NK-92 treated with Interleukin-12 subunit alpha and Interleukin-12 subunit beta, amount 100 ng/mL, for 24 hours (cell line): ENCODE measurements around the gene ADAMTS8.

Experiments used
- DNase-seq: peaks from one replicate; lab custom pipeline; 2025; lab: John Stamatoyannopoulos, UW

The ADAMTS8 gene

DNA sequence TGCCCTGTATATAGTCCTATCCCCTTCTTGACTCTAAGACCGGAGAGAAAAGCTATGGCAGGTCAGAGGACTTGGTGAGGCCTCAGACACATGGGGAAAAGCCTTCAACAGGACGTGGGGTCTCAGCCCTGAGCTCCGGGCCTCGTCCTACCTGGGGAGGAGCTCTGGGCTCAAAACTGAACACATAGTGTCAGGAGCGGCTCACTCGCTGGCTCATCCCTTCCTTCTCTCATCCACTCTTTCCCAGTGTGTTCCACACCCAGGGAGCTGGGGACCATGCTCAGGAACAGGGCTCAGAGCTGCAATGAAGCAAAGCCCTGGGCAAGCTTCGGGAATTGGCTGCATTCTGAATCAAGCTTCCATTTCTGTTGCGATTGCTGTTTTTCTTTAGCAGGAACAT lies 34.5 kb upstream of the ADAMTS8 start:
- DNase-seq: no peak

DNA sequence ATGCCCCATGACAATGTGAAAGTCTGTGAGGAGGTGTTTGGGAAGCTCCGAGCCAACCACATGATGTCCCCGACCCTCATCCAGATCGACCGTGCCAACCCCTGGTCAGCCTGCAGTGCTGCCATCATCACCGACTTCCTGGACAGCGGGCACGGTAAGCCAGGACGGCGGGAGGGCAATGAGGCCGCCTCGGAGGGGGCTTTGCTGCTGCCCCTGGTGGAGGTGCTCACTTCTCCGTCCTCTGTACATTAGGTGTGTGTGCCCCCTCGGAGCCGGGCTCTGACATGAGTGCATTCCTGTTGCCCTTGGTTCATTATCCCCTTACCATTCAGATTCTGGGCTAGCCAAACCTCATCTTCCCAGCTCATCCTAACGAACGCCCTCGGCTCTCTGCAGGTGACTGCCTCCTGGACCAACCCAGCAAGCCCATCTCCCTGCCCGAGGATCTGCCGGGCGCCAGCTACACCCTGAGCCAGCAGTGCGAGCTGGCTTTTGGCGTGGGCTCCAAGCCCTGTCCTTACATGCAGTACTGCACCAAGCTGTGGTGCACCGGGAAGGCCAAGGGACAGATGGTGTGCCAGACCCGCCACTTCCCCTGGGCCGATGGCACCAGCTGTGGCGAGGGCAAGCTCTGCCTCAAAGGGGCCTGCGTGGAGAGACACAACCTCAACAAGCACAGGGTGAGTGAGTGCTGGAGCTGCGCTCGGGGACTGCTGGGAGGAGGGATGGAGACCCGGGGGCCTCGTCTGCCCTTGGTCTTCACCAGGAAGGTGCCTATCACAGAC lies 33.9 kb upstream of the ADAMTS8 start:
- DNase-seq: no peak

- DNase-seq: no peak
Measured at GRCh38 chr11:130459521-130459920, 31.1 kb upstream of the ADAMTS8 start.

- DNase-seq: no peak
Measured at GRCh38 chr11:130458410-130458729, 30.0 kb upstream of the ADAMTS8 start.

DNA sequence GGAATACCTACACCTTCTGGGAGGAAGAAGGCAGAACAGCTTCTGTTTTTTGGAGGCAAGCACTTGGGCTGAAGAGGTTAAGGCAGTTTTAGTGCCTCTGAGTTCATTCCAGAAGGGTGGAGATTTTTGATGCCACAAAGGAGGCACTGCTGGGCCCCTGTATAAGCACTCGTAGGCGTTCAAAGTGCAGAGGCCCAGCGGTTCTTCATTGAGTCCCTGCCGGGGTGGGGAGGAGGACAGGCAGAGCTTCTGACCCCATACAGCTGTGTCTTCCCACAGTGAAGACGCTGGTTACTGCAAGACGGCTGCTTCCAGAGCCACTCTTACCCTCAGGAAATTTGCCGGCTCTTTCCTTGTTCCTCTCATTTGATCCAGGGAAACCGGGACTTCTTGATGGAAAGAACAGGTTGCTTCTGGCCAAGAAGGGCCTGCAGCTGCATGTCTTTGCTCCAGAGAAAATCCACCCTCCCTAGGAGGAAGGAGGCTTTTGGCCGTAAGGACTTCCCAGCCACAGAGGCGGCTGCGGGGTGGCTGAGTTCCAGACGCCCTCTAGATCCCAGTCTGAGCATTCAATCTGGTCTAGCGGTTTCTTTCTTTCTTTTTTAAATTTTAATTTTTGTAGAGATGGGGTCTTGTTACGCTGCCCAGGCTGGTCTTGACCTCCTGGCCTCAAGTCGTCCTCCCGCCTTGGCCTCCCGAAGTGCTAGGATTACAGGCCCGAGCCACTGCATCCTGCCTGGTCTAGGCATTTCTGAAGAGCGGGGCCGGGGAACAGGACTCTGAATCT lies 29.4 kb upstream of the ADAMTS8 start:
- DNase-seq: no peak

DNA sequence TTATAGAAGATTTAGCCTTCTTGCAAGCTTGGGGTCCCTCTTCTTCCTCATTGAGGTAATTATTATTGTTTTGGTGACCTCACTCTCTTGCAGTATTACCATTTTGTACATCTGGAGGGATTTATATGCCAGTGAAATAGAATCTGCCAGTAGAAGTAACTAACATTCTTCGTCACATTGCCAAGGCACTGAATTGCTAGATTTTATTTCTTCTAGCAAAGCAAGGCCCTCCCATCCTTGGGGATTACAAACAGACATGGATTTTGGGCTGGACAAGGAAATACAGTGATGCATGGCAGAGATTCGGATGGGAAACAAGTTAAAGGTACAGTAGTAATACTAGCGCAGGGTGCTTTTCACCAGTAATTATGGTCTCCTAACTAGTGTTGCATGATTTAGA lies 27.9 kb upstream of the ADAMTS8 start:
- DNase-seq: no peak

DNA sequence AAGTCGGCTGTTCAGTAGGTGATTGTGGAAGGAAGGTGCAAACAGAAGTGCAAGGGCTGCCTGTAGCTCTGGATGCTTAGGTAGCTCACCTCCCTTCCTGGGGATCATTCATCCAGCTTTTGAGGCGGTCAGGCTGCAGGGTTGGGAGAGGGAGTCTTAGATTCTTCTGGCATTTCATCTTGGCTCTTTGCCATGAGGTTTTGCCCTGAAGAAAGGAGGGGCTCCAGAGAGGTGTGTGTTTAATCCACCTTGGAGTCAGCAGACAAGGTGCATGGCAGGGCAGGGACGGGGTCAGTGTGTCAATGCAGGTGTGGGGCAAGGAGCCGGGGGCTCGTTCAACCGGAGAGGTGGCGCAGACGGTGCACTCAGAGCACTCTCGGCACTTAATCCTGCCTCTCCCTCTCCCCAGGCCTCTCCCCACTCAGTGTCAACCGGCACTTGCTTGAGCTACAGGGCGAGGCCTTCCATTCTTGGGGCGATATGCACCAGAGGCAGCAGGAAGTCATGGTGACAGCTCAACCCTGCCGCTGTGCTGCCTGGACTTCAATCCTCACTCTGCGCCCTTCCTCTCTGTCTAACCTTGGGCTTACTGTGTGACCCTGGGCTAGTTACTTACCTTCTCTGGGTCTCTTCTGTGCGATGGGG lies 27.2 kb upstream of the ADAMTS8 start:
- DNase-seq: no peak

GRCh38 chr11:130454491-130455252 lies 26.3 kb upstream of the ADAMTS8 start:
- no peak for DNase-seq

DNA sequence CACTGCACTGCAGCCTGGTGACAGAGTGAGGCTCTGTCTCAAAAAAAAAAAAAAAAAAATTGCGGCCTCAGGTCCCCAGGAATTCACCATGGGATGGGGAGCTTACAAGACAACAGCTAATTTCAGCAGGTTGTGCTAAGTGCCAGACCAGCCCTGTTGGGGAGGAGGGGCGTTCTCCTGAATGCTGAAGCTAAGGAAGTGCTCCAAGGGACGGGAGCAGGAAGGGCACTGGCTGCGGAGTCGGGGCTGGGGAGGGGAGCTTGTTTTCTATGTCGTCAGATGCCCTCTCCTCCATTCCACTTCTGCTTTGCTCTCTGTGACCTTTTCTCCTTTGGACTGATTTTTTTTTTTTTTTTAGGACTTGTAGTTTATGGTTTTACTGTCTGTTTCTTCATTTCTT lies 24.5 kb upstream of the ADAMTS8 start:
- DNase-seq: no peak

GRCh38 chr11:130452176-130452575 lies 23.8 kb upstream of the ADAMTS8 start:
- DNase-seq: no peak

GRCh38 chr11:130451231-130452019 lies 23.0 kb upstream of the ADAMTS8 start:
- no peak for DNase-seq

GRCh38 chr11:130449996-130450769 lies 21.8 kb upstream of the ADAMTS8 start:
- DNase-seq: no peak

GRCh38 chr11:130449310-130449990 lies 21.0 kb upstream of the ADAMTS8 start:
- DNase-seq: no peak

- no peak for DNase-seq
Measured at GRCh38 chr11:130448416-130449309, 20.3 kb upstream of the ADAMTS8 start, which contains the start of gene ADAMTS15. TSS of gene ADAMTS15 (plus strand) at chr11:130448645. CDS start at chr11:130448974, 329 bp downstream.

DNA sequence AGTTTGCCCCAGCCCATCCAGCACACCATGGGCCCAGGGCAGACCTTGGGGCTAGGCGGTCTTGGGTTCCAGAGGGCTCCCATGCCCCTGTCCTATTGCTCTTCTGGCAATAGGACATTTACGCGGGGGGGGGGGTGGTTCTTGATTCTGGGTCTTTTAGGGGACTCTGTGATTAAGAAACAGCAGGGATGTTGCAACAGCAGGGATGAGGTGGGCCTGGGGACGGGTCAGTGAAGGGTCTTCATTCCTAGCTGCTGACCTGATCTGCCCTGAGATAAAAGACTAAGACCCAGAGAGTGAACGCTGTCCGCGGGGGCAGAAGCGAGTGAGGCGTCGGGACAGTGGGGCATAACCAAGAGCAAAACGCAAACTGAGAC lies 19.6 kb upstream of the ADAMTS8 start:
- DNase-seq: no peak

GRCh38 chr11:130445788-130446187 lies 17.4 kb upstream of the ADAMTS8 start:
- DNase-seq: no peak

DNA sequence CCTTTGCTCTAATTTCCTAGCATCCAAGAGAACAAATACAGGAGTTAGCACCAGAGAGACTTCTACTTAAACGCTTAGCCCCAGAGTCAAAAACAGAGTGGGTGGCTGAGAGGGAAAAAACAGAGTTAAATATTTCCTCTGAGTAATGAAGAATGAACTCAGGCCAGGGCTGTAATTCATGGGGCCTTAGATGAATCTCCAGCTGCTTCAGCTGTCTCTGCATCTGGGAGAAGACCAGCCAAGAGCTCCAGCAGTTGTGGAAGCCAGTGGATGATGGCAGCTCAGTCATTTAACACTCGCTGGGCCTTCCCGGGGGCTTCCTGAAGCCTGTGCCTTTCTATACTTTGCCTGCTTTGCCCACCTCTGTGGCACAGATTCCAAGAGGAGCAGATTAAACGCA lies 14.3 kb upstream of the ADAMTS8 start:
- DNase-seq: no peak

DNA sequence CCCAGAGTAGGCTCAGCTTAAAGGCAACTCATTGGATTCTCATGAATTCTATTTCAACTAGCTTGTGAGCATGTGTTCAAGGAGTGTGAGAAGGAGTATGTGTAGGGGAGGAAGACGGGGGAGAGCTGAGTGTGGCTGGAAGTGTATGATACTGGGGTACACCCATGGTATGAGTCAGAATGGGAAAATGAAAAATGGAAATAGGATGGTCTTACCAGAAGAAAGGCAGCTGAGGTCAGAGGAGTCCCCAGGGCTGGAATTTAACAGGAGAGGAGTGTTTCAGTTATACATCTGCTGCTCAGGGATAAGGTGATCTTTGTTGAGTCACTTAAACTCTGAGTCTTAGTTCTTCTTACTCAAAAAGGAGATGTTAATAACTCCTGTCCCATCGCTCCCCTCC lies 13.3 kb upstream of the ADAMTS8 start:
- DNase-seq: no peak

DNA sequence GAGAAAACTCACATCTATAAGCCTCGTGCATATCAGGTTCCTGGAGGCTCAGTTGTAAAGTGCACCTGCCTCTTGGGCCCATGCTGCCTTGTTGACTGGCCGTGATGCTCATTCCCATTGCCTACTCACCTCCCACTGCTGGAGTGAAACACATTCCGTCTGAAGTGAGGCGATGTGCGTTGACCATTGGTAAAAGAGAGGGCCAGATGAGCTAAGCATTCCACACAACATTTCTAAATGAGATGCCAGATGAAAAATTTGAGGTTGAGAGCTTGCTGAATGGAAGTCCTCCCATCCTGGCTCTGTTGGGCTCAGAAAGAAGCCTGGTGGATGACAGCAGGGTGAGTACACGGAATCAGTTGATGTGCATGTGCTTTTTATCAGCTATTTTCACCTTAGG lies 11.5 kb upstream of the ADAMTS8 start:
- no peak for DNase-seq
